IMR-90 (cell line): ENCODE results near the gene CLIC4. TPM values are rescaled to one million over a fixed set of nuclear protein-coding genes. Genes with fewer than 3 reads are reported as not detected.

Experiments used
- ATAC-seq: fragments of 200-7000 bp; cut with Tn5 transposase; 2 replicates; pipeline ENCODE4 v1.9.1; 2020; ENCODE audit warnings: low read depth, mild to moderate bottlenecking, moderate library complexity
- BruUV-seq: library from RNA; stranded (reverse); fragments of 400-500 nt; replicated peaks from 2 replicates; lab custom pipeline; 2021; lab: Mats Ljungman, UMichigan
- CTCF ChIA-PET: fragments of 300-600 bp; formaldehyde crosslinking; extraction: SDS; loops from one replicate; lab custom pipeline; 2021; ENCODE audit warnings: antibody characterized with exemption; lab: Yijun Ruan, JAX
- POLR2A ChIA-PET: fragments of 300-600 bp; sonication (Branson Sonifier 250); formaldehyde crosslinking; loops from one replicate; lab custom pipeline; 2022; ENCODE audit warnings: antibody characterized with exemption; ENCODE audit not compliant: unreplicated experiment; lab: Charles Lee
- DNase-seq: peaks from one replicate; pipeline ENCODE4 v3.0.0; 2013
- H2AFZ ChIP-seq: replicated peaks from 2 replicates; pipeline ENCODE3; 2013; ENCODE audit warnings: low read length, mild to moderate bottlenecking; ENCODE audit not compliant: poor library complexity
- H2AK5ac ChIP-seq: 2 replicates; pipeline ENCODE4 v1.6.1; 2013; ENCODE audit warnings: low read depth, low read length, inconsistent platforms
- H2AK9ac ChIP-seq: replicated peaks from 2 replicates; pipeline ENCODE3; 2013; ENCODE audit warnings: mild to moderate bottlenecking, low read depth, low read length, moderate library complexity; ENCODE audit not compliant: poor library complexity
- H2BK120ac ChIP-seq: 2 replicates; pipeline ENCODE4 v1.6.1; 2013; ENCODE audit warnings: low read depth, low read length, inconsistent platforms
- H2BK15ac ChIP-seq: 3 replicates; pipeline ENCODE4 v1.6.1; 2013; ENCODE audit warnings: low read depth, low read length, inconsistent platforms
- H2BK20ac ChIP-seq: 2 replicates; pipeline ENCODE4 v1.6.1; 2013; ENCODE audit warnings: low read depth, mild to moderate bottlenecking, inconsistent platforms, low read length, moderate library complexity
- H2BK5ac ChIP-seq: 2 replicates; pipeline ENCODE4 v1.6.1; 2013; ENCODE audit warnings: mild to moderate bottlenecking, low read depth, low read length, inconsistent platforms; ENCODE audit not compliant: poor library complexity, severe bottlenecking
- H3K14ac ChIP-seq: replicated peaks from 2 replicates; pipeline ENCODE4 v1.6.1; 2013; ENCODE audit warnings: low read depth, low read length, inconsistent platforms
- H3K18ac ChIP-seq: 2 replicates; pipeline ENCODE4 v1.6.1; 2013; ENCODE audit warnings: low read depth, low read length, control low read depth
- H3K23ac ChIP-seq: 2 replicates; pipeline ENCODE4 v1.6.1; 2013; ENCODE audit warnings: low read depth, low read length, inconsistent platforms
- H3K27ac ChIP-seq: 2 replicates; pipeline ENCODE4 v1.5.1; 2013; ENCODE audit warnings: mild to moderate bottlenecking, control low read depth, low read length; ENCODE audit not compliant: insufficient read depth
- H3K27me3 ChIP-seq: 2 replicates; pipeline ENCODE4 v1.6.1; 2013; ENCODE audit warnings: low read length; ENCODE audit not compliant: control insufficient read depth, insufficient read depth
- H3K36me3 ChIP-seq: 2 replicates; pipeline ENCODE4 v1.6.1; 2013; ENCODE audit warnings: low read length, mixed read lengths; ENCODE audit not compliant: control insufficient read depth, insufficient read depth
- H3K4ac ChIP-seq: 2 replicates; pipeline ENCODE4 v1.6.1; 2013; ENCODE audit warnings: low read depth, low read length, inconsistent platforms
- H3K4me1 ChIP-seq: 2 replicates; pipeline ENCODE4 v1.6.1; 2013; ENCODE audit warnings: low read length, mixed read lengths; ENCODE audit not compliant: control insufficient read depth, insufficient read depth
- H3K4me2 ChIP-seq: 2 replicates; pipeline ENCODE4 v1.6.1; 2013; ENCODE audit warnings: low read depth, mild to moderate bottlenecking, control low read depth, low read length, moderate library complexity
- H3K4me3 ChIP-seq: 2 replicates; pipeline ENCODE4 v1.5.1; 2013; ENCODE audit warnings: low read depth, mild to moderate bottlenecking, control low read depth, low read length, moderate library complexity; ENCODE audit not compliant: insufficient read depth
- H3K56ac ChIP-seq: 2 replicates; pipeline ENCODE4 v1.6.1; 2013; ENCODE audit warnings: low read length, inconsistent platforms; ENCODE audit not compliant: insufficient read depth; ENCODE audit errors: extremely low read depth
- H3K79me1 ChIP-seq, 2 experiments: 2 replicates each; pipeline ENCODE4 v1.6.1; 2013; ENCODE audit warnings: low read length in 2 of 2, inconsistent platforms in 1 of 2, low read depth in 1 of 2
- H3K9ac ChIP-seq: 2 replicates; pipeline ENCODE4 v1.6.1; 2013; ENCODE audit warnings: low read depth, low read length, control low read depth
- H3K9me1 ChIP-seq: 2 replicates; pipeline ENCODE4 v1.6.1; 2013; ENCODE audit warnings: low read length, inconsistent platforms; ENCODE audit not compliant: insufficient read depth
- H3K9me3 ChIP-seq: 2 replicates; pipeline ENCODE4 v1.6.1; 2013; ENCODE audit warnings: low read length; ENCODE audit not compliant: control insufficient read depth, insufficient read depth
- H4K20me1 ChIP-seq: 2 replicates; pipeline ENCODE4 v1.6.1; 2013; ENCODE audit warnings: low read length, inconsistent platforms; ENCODE audit not compliant: insufficient read depth
- H4K5ac ChIP-seq: 2 replicates; pipeline ENCODE4 v1.6.1; 2013; ENCODE audit warnings: mild to moderate bottlenecking, low read depth, low read length, control low read depth
- H4K8ac ChIP-seq, 2 experiments: 2 replicates each; pipeline ENCODE4 v1.6.1; 2013; ENCODE audit warnings: low read depth in 2 of 2, low read length in 2 of 2, control low read depth in 1 of 2, inconsistent platforms in 1 of 2
- H4K91ac ChIP-seq: 2 replicates; pipeline ENCODE4 v1.6.1; 2013; ENCODE audit warnings: low read depth, low read length, inconsistent platforms; ENCODE audit not compliant: insufficient read depth
- BHLHE40 ChIP-seq: fragments of 150-350 bp; IDR thresholded peaks from 2 replicates; pipeline ENCODE4 v1.6.1; 2016; ENCODE audit warnings: mild to moderate bottlenecking, low read depth, low read length
- CEBPB ChIP-seq: IDR thresholded peaks from 2 replicates; pipeline ENCODE4 v1.6.1; 2012; ENCODE audit warnings: low read depth, low read length, improper control_type of control experiment
- CHD1 ChIP-seq: IDR thresholded peaks from 2 replicates; pipeline ENCODE4 v1.6.1; 2012; ENCODE audit warnings: low read depth, low read length, improper control_type of control experiment
- ELK1 ChIP-seq: fragments of 150-350 bp; IDR thresholded peaks from 2 replicates; pipeline ENCODE4 v1.6.1; 2016; ENCODE audit warnings: low read depth, mild to moderate bottlenecking, low read length, moderate library complexity, borderline replicate concordance
- FOS ChIP-seq: fragments of 150-350 bp; IDR thresholded peaks from 2 replicates; pipeline ENCODE4 v1.6.1; 2016; ENCODE audit warnings: low read depth, low read length
- MAFK ChIP-seq: IDR thresholded peaks from 2 replicates; pipeline ENCODE4 v1.6.1; 2012; ENCODE audit warnings: low read depth, low read length, improper control_type of control experiment
- MAZ ChIP-seq: IDR thresholded peaks from 2 replicates; pipeline ENCODE4 v1.6.1; 2012; ENCODE audit warnings: low read depth, mild to moderate bottlenecking, low read length, improper control_type of control experiment, moderate library complexity, borderline replicate concordance
- MXI1 ChIP-seq: IDR thresholded peaks from 2 replicates; pipeline ENCODE4 v1.6.1; 2012; ENCODE audit warnings: low read depth, mild to moderate bottlenecking, low read length, moderate library complexity, borderline replicate concordance
- NFE2L2 ChIP-seq: fragments of 150-350 bp; IDR thresholded peaks from 2 replicates; pipeline ENCODE4 v1.6.1; 2016; ENCODE audit warnings: low read depth, mild to moderate bottlenecking, low read length
- POLR2A ChIP-seq: IDR thresholded peaks from 2 replicates; pipeline ENCODE4 v1.6.1; 2012; ENCODE audit warnings: mild to moderate bottlenecking, low read depth, low read length
- RAD21 ChIP-seq: IDR thresholded peaks from 2 replicates; pipeline ENCODE4 v1.6.1; 2012; ENCODE audit warnings: low read length, improper control_type of control experiment
- RCOR1 ChIP-seq: IDR thresholded peaks from 2 replicates; pipeline ENCODE4 v1.6.1; 2012; ENCODE audit warnings: mild to moderate bottlenecking, low read length, improper control_type of control experiment; ENCODE audit not compliant: insufficient replicate concordance
- RFX5 ChIP-seq: IDR thresholded peaks from 2 replicates; pipeline ENCODE4 v1.8.0; 2012; ENCODE audit warnings: low read depth, mild to moderate bottlenecking, low read length, moderate library complexity
- SMC3 ChIP-seq: fragments of 150-350 bp; IDR thresholded peaks from 2 replicates; pipeline ENCODE4 v1.6.1; 2016; ENCODE audit warnings: low read depth, mild to moderate bottlenecking, antibody characterized with exemption, low read length, moderate library complexity
- WGBS, 2 experiments: methylation state at CpG; one replicate each; pipeline versions ENCODE4 v1.1.5 to v1.1.7; 2013; ENCODE audit warnings: missing lambda C conversion rate in 2 of 2; ENCODE audit not compliant: insufficient read length in 1 of 2; ENCODE audit errors: extremely low coverage in 2 of 2; 5-methylcytosine and 5-hydroxymethylcytosine counted together
- dilution Hi-C: fragments of 300-500 bp; cut with HindIII; formaldehyde crosslinking; loops from one replicate; pipeline ENCODE4 v1.14.3; 2018; ENCODE audit warnings: low sequenced_read_pairs; ENCODE audit not compliant: unreplicated experiment
- in situ Hi-C: fragments of 300-500 bp; cut with MboI; formaldehyde crosslinking; loops from 3 replicates; pipeline ENCODE4 v1.14.3; 2019; ENCODE audit warnings: low sequenced_read_pairs, inconsistent platforms, mixed read lengths
- intact Hi-C: fragments of 100-400 bp; cut with micrococcal nuclease; formaldehyde crosslinking; loops from 2 replicates; pipeline ENCODE4 v1.10.0; 2022
- polyA plus RNA-seq, 3 experiments: library from polyadenylated mRNA; depleted of rRNA; stranded (reverse); fragments of >200 nt; gene quantifications; 2 replicates each; pipeline ENCODE4 v1.2.3, GENCODE V29; 2012; ENCODE audit warnings: low replicate concordance in 1 of 3
- total RNA-seq: library from RNA; depleted of rRNA; stranded (reverse); fragments of >200 nt; gene quantifications from 2 replicates; pipeline ENCODE4 v1.2.3, GENCODE V29; 2012
- TF ChIP-seq, protein P1 (sequence below): fragments of 150-350 bp; IDR thresholded peaks from 2 replicates; pipeline ENCODE4 v1.6.1; 2017; ENCODE audit warnings: mild to moderate bottlenecking, antibody characterized with exemption, low read length, low read depth
- TF ChIP-seq, protein P2 (sequence below): conservative IDR thresholded peaks from 2 replicates; pipeline ENCODE4 v1.5.1; 2012; ENCODE audit warnings: mild to moderate bottlenecking, low read depth, low read length, improper control_type of control experiment

The CLIC4 gene
- total and polyA plus RNA-seq, 2 of the 4 experiments (the other 2 are of a cell fraction) = 242 to 392 TPM

DNA sequence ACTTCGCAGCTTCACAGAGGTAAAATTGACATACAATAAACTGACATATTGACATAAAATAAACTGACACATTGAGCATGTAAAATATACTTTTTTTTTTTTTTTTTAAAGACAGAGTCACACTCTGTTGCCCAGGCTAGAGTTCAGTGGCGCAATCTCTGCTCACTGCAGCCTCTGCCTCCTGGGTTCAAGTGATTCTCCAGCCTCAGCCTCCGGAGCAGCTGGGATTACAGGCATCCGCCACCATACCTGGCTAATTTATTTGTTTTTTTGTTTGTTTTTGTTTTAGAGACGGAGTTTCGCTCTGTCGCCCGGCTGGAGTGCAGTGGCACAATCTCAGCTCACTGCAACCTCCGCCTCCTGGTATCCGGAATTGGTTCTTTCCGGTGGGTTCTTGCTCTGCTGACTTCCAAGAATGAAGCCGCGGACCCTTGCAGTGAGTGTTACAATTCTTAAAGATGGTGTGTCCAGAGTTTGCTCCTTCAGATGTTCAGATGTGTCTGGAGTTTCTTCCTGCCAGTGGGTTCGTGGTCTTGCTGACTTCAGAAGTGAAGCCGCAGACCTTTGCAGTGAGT lies 48.4 kb upstream of the CLIC4 start:
- in situ Hi-C loops (no loop called here), dilution Hi-C loops (no loop called here), intact Hi-C loops (no loop called here)
- no peak overlapping the region for H3K27ac ChIP-seq
- H3K18ac ChIP-seq = no peak overlapping the region
- H2BK5ac ChIP-seq = no peak overlapping the region
- H3K23ac ChIP-seq = no peak overlapping the region
- H3K4me1 ChIP-seq = peaks cover 9% of the 10 kb centered on the region
- peaks cover 8% of the 10 kb centered on the region; the same call in 1 of the 2 replicates for H3K9me1 ChIP-seq
- no peak overlapping the region for H3K4me3 ChIP-seq
- ATAC-seq = no peak
- DNase-seq = no peak
- no peaks in the 10 kb centered on the region for H3K27me3 ChIP-seq
- no peak overlapping the region for H2AK9ac ChIP-seq
- no peak overlapping the region for H4K5ac ChIP-seq
- no peak overlapping the region for H2BK120ac ChIP-seq
- CTCF ChIA-PET = interaction anchor here (0.5 kb wide), 1 partner anchor 13 kb away, joined by 4 read pairs; no protein-coding TSS in a partner anchor
- no peak overlapping the region for H2AK5ac ChIP-seq
- no peaks in the 10 kb centered on the region for H3K79me1 ChIP-seq
- no peak overlapping the region for H2BK20ac ChIP-seq
- no peaks in the 10 kb centered on the region for H3K9me3 ChIP-seq
- no peak overlapping the region for H2AFZ ChIP-seq
- no TSS peak for BruUV-seq
- no peak overlapping the region for H3K56ac ChIP-seq
- no peaks in the 10 kb centered on the region for H3K36me3 ChIP-seq
- H4K20me1 ChIP-seq = no peaks in the 10 kb centered on the region; the same call in 1 of the 2 replicates
- H3K4ac ChIP-seq = no peak overlapping the region
- no peak overlapping the region for H4K91ac ChIP-seq
- no peak overlapping the region for H4K8ac ChIP-seq
- H2BK15ac ChIP-seq = no peak overlapping the region
- H3K9ac ChIP-seq = no peak overlapping the region
- 88% methylated on average over 8 of the region's 15 CpGs; no CpG with 5 or more reads in 1 of the 2 experiments for WGBS, 2 experiments
- POLR2A ChIA-PET = no interaction called here
- no peak overlapping the region for H3K14ac ChIP-seq
- H3K4me2 ChIP-seq = no peak overlapping the region
- TF ChIP-seq RCOR1 (no peak), RAD21 (no peak), ELK1 (no peak), CHD1 (no peak), CEBPB (no peak), RFX5 (no peak), BHLHE40 (no peak), MAFK (no peak), FOS (no peak), POLR2A (no peak), MAZ (no peak), MXI1 (no peak), NFE2L2 (no peak), SMC3 (no peak)
- TF ChIP-seq, protein P1, sequence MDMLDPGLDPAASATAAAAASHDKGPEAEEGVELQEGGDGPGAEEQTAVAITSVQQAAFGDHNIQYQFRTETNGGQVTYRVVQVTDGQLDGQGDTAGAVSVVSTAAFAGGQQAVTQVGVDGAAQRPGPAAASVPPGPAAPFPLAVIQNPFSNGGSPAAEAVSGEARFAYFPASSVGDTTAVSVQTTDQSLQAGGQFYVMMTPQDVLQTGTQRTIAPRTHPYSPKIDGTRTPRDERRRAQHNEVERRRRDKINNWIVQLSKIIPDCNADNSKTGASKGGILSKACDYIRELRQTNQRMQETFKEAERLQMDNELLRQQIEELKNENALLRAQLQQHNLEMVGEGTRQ = no peak
- TF ChIP-seq, protein P2, sequence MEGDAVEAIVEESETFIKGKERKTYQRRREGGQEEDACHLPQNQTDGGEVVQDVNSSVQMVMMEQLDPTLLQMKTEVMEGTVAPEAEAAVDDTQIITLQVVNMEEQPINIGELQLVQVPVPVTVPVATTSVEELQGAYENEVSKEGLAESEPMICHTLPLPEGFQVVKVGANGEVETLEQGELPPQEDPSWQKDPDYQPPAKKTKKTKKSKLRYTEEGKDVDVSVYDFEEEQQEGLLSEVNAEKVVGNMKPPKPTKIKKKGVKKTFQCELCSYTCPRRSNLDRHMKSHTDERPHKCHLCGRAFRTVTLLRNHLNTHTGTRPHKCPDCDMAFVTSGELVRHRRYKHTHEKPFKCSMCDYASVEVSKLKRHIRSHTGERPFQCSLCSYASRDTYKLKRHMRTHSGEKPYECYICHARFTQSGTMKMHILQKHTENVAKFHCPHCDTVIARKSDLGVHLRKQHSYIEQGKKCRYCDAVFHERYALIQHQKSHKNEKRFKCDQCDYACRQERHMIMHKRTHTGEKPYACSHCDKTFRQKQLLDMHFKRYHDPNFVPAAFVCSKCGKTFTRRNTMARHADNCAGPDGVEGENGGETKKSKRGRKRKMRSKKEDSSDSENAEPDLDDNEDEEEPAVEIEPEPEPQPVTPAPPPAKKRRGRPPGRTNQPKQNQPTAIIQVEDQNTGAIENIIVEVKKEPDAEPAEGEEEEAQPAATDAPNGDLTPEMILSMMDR = no peak
